ACC112 (cell line): ENCODE measurements around the gene RNF151.

ENCODE experiments used
- H2AFZ ChIP-seq: fragments of 200-600 bp; sonication (generic); one replicate; pipeline ENCODE4 v1.6.0; 2017; ENCODE audit warnings: antibody characterized with exemption, low read length; ENCODE audit not compliant: unreplicated experiment
- H3K27ac ChIP-seq: fragments of 200-600 bp; sonication (generic); 2 replicates; pipeline ENCODE4 v1.5.1; 2014; ENCODE audit warnings: low read depth, mild to moderate bottlenecking, antibody characterized with exemption, low read length, moderate library complexity
- H3K27me3 ChIP-seq: fragments of 200-600 bp; sonication (generic); 2 replicates; pipeline ENCODE4 v1.6.1; 2014; ENCODE audit warnings: mild to moderate bottlenecking, antibody characterized with exemption, low read length, moderate library complexity, mixed read lengths; ENCODE audit not compliant: insufficient read depth
- H3K36me3 ChIP-seq: fragments of 200-600 bp; sonication (generic); 2 replicates; pipeline ENCODE4 v1.6.1; 2016; ENCODE audit warnings: mild to moderate bottlenecking, antibody characterized with exemption, low read length, moderate library complexity, mixed read lengths; ENCODE audit not compliant: insufficient read depth
- H3K4me1 ChIP-seq: fragments of 200-600 bp; sonication (generic); one replicate; pipeline ENCODE4 v1.6.1; 2016; ENCODE audit warnings: low read length, mixed read lengths; ENCODE audit not compliant: insufficient read depth, unreplicated experiment, control insufficient read depth
- H3K4me3 ChIP-seq: fragments of 200-600 bp; sonication (generic); 2 replicates; pipeline ENCODE4 v1.5.1; 2014; ENCODE audit warnings: mild to moderate bottlenecking, low read depth, low read length
- H3K79me2 ChIP-seq: fragments of 200-600 bp; sonication (generic); one replicate; pipeline ENCODE4 v1.6.0; 2016; ENCODE audit warnings: low read length; ENCODE audit not compliant: control insufficient read depth, unreplicated experiment, insufficient read depth

Gene RNF151

GRCh38 chr16:1989209-1990100 lies 22.8 kb downstream of the RNF151 start, which contains the start of gene SYNGR3:
TSS of gene SYNGR3 (plus strand) at chr16:1989970. CDS start at chr16:1990103, 133 bp downstream.
- Histone ChIP-seq H3K4me1 (peaks cover 25% of the 10 kb centered on the region), H3K79me2 (peaks cover 15% of the 10 kb centered on the region), H3K4me3 (peak within 1 kb of the TSS; percentile 62), H3K27me3 (peaks cover 24% of the 10 kb centered on the region), H3K27ac (no peak within 1 kb of the TSS), H3K36me3 (peaks cover 6% of the 10 kb centered on the region; the same call in 1 of the 2 replicates), H2AFZ (no peak within 1 kb of the TSS)

DNA sequence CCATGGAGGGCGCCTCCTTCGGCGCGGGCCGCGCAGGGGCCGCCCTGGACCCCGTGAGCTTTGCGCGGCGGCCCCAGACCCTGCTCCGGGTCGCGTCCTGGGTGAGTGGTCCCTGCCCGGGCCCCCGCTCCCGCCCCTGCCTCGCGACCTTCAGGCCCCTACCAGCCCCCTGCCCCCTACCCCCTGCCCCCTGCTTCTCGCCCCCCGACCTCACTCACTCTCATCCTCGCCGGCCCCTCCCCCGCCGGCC lies 23.4 kb downstream of the RNF151 start:
- Histone ChIP-seq H3K4me1 (peaks cover 21% of the 10 kb centered on the region), H2AFZ (no peak overlapping the region), H3K36me3 (peaks cover 6% of the 10 kb centered on the region; the same call in 1 of the 2 replicates), H3K4me3 (peak overlapping the region; percentile 62), H3K79me2 (peaks cover 11% of the 10 kb centered on the region), H3K27me3 (peaks cover 24% of the 10 kb centered on the region), H3K27ac (no peak overlapping the region)

DNA sequence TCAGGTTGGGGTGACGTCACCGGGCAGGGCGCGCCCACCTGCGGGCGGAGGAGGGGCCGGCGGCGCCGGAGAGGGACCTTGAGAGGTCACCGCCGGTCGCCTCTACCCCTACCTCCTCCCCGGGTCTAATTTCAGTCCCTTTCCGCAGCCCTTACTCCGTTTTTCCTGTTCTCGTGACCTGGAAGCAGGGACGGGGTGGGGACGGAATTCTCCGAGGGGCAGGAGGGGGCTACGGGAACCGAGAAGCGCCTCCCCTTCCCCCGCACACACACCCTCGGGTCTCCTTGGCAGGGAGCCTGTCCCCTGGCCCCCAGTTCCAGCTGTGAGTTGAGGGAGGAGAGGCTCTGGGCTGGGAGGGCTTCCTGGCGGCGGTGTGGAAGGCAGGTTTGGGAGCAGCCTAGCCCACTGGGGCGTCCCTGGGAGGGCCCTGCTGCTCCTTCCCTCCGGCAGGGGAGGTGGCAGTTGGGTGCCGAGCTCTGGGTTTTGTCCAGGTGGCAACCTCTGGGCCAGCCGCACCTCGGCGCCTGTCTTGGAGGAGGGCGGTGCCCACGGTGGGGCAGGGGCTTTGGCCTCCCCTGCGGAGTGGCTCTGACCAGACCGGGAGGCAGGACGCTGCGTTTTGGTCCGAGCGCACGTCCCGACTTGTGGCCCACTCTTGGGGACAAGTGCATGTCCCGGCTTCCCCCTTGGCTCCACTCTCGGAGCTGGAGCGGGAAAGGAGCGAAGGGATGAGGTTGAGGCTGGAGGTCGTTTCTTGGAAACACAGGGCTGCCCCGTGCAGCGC lies 23.9 kb downstream of the RNF151 start:
- Histone ChIP-seq H3K27me3 (peaks cover 24% of the 10 kb centered on the region), H3K79me2 (peaks cover 6% of the 10 kb centered on the region), H3K4me3 (peak overlapping the region; percentile 62), H3K36me3 (peaks cover 6% of the 10 kb centered on the region; the same call in 1 of the 2 replicates), H3K4me1 (peaks cover 16% of the 10 kb centered on the region), H3K27ac (no peak overlapping the region), H2AFZ (no peak overlapping the region)

GRCh38 chr16:1991135-1991551 lies 24.5 kb downstream of the RNF151 start:
- H3K27me3 ChIP-seq, result peaks cover 24% of the 10 kb centered on the region
- H2AFZ ChIP-seq, result no peak overlapping the region
- H3K27ac ChIP-seq, result no peak overlapping the region
- H3K4me1 ChIP-seq, result peaks cover 15% of the 10 kb centered on the region
- peaks cover 6% of the 10 kb centered on the region; the same call in 1 of the 2 replicates for H3K36me3 ChIP-seq
- peak overlapping the region; percentile 65; the same call in 1 of the 2 replicates for H3K4me3 ChIP-seq
- no peaks in the 10 kb centered on the region for H3K79me2 ChIP-seq

GRCh38 chr16:1991588-1991947 lies 24.9 kb downstream of the RNF151 start:
- Histone ChIP-seq H3K79me2 (no peaks in the 10 kb centered on the region), H3K4me1 (peaks cover 15% of the 10 kb centered on the region), H3K36me3 (peaks cover 3% of the 10 kb centered on the region; the same call in 1 of the 2 replicates), H2AFZ (peak overlapping the region; percentile 68), H3K27ac (no peak overlapping the region), H3K4me3 (peak overlapping the region; percentile 65), H3K27me3 (peaks cover 24% of the 10 kb centered on the region)

DNA sequence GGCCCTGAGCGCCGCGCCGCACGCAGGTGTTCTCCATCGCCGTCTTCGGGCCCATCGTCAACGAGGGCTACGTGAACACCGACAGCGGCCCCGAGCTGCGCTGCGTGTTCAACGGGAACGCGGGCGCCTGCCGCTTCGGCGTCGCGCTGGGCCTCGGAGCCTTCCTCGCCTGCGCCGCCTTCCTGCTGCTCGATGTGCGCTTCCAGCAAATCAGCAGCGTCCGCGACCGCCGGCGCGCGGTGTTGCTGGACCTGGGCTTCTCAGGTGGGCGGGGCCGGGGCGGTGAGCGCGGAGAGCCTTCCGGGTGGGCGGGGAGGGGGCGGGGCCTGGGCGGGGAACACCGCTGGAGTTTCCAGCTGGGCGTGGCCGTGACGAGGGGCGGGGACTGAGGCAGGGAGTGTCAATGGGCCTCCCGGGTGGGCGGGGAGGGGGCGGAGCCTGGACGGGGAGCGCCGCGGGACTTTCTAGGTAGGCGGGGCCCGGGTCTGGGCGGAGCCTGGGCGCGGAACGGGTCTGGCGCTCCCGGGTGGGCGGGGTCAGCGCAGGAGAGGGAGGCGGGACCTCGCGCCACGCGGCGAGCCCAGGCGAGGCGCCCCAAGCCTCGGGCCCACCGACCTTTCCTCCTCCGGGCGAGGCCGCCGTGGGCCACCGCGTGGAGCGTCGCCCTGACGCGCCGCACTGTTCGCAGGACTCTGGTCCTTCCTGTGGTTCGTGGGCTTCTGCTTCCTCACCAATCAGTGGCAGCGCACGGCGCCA lies 25.5 kb downstream of the RNF151 start:
- Histone ChIP-seq H3K27me3 (peaks cover 24% of the 10 kb centered on the region), H3K79me2 (no peaks in the 10 kb centered on the region), H3K36me3 (no peaks in the 10 kb centered on the region), H3K27ac (no peak overlapping the region), H2AFZ (peak overlapping the region; percentile 91), H3K4me1 (peaks cover 15% of the 10 kb centered on the region), H3K4me3 (peak overlapping the region; percentile 76)

DNA sequence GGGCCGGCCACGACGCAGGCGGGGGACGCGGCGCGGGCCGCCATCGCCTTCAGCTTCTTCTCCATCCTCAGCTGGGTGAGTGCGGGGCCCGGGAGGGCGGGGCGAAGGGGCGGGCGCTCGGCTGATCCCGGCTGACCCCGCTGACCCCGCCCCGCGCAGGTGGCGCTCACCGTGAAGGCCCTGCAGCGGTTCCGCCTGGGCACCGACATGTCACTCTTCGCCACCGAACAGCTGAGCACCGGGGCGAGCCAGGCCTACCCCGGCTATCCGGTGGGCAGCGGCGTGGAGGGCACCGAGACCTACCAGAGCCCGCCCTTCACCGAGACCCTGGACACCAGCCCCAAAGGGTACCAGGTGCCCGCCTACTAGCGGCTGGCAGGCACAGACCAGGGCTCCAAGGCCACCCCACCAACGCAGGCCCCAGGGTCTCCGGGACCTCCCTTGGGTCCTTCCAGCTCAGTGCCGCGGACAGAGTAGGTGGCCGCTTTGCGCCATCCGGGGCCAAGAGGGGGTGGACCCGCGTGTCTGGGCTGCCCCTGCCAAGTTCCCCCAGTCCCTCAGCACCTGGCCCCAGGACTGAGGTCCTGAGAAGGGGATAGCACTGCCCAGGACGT lies 26.2 kb downstream of the RNF151 start:
- Histone ChIP-seq H3K36me3 (no peaks in the 10 kb centered on the region), H2AFZ (peak overlapping the region; percentile 91), H3K27me3 (peaks cover 24% of the 10 kb centered on the region), H3K4me1 (peaks cover 21% of the 10 kb centered on the region), H3K4me3 (peak overlapping the region; percentile 76), H3K79me2 (no peaks in the 10 kb centered on the region), H3K27ac (no peak overlapping the region)

GRCh38 chr16:1993731-1994131 lies 27.1 kb downstream of the RNF151 start:
- H3K36me3 ChIP-seq, result no peaks in the 10 kb centered on the region
- no peaks in the 10 kb centered on the region for H3K79me2 ChIP-seq
- peaks cover 24% of the 10 kb centered on the region for H3K27me3 ChIP-seq
- no peak overlapping the region for H3K27ac ChIP-seq
- peaks cover 25% of the 10 kb centered on the region for H3K4me1 ChIP-seq
- no peak overlapping the region for H2AFZ ChIP-seq
- no peak overlapping the region for H3K4me3 ChIP-seq

DNA sequence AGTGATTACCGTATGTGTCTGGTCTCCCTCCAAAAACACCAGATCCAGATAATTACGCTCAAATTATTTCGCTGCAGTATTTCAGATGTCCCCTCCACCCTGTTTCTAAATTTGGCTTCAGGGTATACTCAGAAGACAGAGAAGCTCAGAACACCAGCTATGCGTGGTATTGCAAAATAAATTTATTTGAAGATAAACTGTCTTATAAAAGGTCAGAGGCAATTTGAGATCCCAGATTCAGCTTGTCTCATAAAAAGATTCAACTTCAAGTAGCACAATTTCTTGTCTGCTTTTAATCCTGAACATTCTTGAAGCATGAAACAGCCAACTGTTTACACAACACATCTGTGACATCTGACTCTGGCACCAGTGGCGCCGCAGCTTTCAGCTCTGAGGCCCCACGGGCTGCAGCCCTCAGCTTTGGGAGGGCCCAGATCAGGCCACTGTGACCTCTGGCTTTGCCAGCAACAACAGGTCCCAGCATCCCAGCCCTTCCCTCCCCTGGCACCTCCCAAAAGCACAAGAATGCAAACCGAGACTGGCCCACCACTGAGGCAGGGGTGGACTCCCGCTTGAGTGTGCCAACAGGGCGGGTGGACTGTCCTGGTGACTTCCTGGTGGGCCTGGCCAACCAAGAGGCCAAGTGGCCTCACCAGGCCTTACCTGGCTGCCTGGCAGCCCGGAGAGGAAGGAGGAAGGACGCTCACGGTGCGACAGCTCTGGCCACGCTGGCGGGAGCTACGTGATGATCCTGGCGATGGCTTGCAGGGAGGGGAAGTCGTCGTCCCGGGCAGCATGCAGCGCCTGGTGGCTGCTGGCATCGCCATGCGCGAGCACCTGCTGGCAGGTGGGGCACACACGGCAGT lies 31.1 kb downstream of the RNF151 start:
- Histone ChIP-seq H3K36me3 (peaks cover 12% of the 10 kb centered on the region; the same call in 1 of the 2 replicates), H3K4me1 (peaks cover 17% of the 10 kb centered on the region), H3K27ac (no peak overlapping the region)

More for the DNA sequence above, 31.1 kb downstream of the RNF151 start:
- Histone ChIP-seq H2AFZ (no peak overlapping the region), H3K79me2 (no peaks in the 10 kb centered on the region), H3K27me3 (no peaks in the 10 kb centered on the region), H3K4me3 (no peak overlapping the region)
